ENCODE measurements around the gene WSB2.

The WSB2 gene

DNA sequence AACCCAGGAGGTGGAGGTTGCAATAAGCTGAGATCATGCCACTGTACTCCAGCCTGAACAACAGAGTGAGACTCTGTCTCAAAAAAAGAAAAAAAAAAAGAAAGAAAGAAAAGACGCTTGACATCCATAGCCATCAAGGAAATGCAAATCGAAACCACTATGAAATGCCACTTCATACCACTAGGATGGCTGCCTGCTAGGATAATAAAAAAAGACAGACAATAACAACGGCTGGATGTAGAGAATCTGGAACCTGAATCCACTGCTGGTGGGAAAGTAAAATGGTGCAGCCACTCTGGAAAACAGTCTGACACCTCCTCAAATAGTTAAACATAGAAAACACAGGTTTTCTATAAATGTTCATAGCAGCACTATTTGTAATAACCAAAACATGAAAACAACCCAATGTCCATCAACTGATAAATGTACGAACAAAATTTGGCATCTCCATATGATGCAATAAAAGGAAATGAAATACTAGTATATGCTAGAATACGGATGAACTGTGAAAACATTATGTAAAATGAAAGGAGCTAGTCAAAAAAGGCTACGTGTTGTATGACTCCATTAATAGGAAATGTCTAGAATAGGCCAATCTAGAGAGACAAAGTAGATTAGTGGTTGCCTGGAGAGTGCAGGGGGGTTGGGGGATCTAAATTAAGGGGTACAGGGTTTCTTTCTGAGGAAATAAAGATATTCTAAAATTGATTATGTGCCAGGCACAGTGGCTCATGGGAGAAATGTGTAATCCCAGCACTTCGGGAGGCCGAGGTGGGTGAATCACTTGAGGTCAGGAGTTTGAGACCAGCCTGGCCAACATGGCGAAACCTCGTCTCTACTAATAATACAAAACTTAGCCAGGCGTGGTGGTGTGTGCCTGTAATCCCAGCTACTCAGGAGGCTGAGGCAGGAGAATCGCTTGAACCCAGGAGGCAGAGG lies 9.7 kb downstream of the WSB2 start:
- TF ChIP-seq ZNF565 (CRISPR knock-in tag; conservative IDR thresholded peaks at IDR 0.05; ENCODE audit: low read depth), result no peak
- no peak for TF ChIP-seq ZFP30 (CRISPR knock-in tag; IDR thresholded peaks at IDR 0.05)
- TF ChIP-seq, protein P1, sequence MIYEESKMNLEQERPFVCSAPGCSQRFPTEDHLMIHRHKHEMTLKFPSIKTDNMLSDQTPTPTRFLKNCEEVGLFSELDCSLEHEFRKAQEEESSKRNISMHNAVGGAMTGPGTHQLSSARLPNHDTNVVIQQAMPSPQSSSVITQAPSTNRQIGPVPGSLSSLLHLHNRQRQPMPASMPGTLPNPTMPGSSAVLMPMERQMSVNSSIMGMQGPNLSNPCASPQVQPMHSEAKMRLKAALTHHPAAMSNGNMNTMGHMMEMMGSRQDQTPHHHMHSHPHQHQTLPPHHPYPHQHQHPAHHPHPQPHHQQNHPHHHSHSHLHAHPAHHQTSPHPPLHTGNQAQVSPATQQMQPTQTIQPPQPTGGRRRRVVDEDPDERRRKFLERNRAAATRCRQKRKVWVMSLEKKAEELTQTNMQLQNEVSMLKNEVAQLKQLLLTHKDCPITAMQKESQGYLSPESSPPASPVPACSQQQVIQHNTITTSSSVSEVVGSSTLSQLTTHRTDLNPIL (CRISPR knock-in tag; IDR thresholded peaks at IDR 0.05; ENCODE audit: low read depth), result no peak
- ATAC-seq, result no peak

DNA sequence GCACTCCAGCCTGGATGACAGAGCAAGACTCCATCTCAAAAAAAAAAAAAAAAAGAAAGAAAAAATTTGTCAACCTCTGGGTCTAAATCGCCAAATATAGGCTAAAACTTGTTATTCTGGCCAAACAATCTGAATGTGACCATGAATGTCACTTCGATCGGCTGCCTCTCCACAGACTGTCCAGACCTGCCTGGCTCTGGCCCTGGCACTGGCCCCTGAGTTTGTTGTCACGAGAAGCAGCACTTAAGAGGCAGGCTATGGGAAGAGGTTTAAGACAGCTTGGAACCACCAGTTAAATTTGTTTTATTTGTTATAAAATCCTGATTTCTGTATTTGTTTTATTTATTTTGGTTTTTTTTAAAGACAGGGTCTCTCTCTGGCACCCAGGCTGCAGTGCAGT lies 14.5 kb downstream of the WSB2 start:
- no peak for ATAC-seq
- TF ChIP-seq RARB (CRISPR knock-in tag; IDR thresholded peaks at IDR 0.05) (no peak), ZFP30 (CRISPR knock-in tag; IDR thresholded peaks at IDR 0.05) (no peak), ZNF565 (CRISPR knock-in tag; conservative IDR thresholded peaks at IDR 0.05; ENCODE audit: low read depth) (no peak)

DNA sequence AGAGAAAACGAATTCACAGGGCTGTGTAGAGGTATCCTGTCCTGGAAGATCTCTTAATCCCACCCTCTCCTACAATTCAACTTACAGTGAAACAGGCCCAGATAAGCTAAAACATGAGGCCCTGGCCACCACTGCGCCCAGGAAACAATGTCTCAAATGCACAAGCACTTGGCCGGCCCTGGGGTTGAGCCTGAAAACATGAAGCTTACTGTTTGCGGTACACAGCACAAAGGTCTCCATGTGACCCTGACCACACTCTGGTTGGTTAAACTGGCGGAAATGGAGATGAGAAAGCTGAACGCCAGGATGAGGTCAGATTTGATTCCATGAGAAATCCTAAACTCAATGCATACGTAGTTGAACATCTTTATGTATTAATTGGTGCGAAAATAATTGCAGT lies 16.4 kb downstream of the WSB2 start:
- ATAC-seq, result no peak

DNA sequence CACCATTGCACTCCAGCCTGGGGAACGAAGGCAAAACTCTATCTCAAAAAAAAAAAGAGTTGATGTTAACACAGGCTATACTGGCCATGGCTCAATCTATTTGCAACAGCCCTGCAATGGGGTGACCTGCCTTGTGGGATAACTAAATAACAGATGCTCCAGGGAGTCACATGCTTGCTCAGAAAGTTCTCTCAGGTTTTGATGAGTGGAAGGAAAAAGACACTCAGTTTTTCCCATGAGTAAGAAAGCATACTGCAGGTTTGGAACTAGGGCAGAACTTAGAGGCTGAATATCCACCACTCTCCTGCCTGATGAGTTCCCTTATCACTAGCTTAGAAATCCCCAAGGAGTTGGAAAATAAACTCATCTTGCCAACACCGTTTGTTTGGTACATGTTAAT lies 16.9 kb downstream of the WSB2 start:
- ATAC-seq, result no peak
- TF ChIP-seq, protein P2, sequence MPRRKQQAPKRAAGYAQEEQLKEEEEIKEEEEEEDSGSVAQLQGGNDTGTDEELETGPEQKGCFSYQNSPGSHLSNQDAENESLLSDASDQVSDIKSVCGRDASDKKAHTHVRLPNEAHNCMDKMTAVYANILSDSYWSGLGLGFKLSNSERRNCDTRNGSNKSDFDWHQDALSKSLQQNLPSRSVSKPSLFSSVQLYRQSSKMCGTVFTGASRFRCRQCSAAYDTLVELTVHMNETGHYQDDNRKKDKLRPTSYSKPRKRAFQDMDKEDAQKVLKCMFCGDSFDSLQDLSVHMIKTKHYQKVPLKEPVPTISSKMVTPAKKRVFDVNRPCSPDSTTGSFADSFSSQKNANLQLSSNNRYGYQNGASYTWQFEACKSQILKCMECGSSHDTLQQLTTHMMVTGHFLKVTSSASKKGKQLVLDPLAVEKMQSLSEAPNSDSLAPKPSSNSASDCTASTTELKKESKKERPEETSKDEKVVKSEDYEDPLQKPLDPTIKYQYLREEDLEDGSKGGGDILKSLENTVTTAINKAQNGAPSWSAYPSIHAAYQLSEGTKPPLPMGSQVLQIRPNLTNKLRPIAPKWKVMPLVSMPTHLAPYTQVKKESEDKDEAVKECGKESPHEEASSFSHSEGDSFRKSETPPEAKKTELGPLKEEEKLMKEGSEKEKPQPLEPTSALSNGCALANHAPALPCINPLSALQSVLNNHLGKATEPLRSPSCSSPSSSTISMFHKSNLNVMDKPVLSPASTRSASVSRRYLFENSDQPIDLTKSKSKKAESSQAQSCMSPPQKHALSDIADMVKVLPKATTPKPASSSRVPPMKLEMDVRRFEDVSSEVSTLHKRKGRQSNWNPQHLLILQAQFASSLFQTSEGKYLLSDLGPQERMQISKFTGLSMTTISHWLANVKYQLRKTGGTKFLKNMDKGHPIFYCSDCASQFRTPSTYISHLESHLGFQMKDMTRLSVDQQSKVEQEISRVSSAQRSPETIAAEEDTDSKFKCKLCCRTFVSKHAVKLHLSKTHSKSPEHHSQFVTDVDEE (CRISPR knock-in tag; IDR thresholded peaks at IDR 0.05), result no peak
- TF ChIP-seq ZNF70 (CRISPR knock-in tag; IDR thresholded peaks at IDR 0.05) (no peak), ZNF8 (CRISPR knock-in tag; IDR thresholded peaks at IDR 0.05) (no peak), ESRRG (CRISPR knock-in tag; IDR thresholded peaks at IDR 0.05) (no peak), ZNF565 (CRISPR knock-in tag; conservative IDR thresholded peaks at IDR 0.05; ENCODE audit: low read depth) (no peak), BACH2 (CRISPR knock-in tag; IDR thresholded peaks at IDR 0.05; ENCODE audit: borderline replicate concordance) (no peak), ARNTL (CRISPR knock-in tag; IDR thresholded peaks at IDR 0.05; ENCODE audit: borderline replicate concordance, low read depth) (no peak), GLIS3 (CRISPR knock-in tag; IDR thresholded peaks at IDR 0.05) (no peak)
- TF ChIP-seq, protein P3, sequence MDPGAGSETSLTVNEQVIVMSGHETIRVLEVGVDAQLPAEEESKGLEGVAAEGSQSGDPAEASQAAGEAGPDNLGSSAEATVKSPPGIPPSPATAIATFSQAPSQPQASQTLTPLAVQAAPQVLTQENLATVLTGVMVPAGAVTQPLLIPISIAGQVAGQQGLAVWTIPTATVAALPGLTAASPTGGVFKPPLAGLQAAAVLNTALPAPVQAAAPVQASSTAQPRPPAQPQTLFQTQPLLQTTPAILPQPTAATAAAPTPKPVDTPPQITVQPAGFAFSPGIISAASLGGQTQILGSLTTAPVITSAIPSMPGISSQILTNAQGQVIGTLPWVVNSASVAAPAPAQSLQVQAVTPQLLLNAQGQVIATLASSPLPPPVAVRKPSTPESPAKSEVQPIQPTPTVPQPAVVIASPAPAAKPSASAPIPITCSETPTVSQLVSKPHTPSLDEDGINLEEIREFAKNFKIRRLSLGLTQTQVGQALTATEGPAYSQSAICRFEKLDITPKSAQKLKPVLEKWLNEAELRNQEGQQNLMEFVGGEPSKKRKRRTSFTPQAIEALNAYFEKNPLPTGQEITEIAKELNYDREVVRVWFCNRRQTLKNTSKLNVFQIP (CRISPR knock-in tag; IDR thresholded peaks at IDR 0.05; ENCODE audit: borderline replicate concordance, low read depth), result no peak
- TF ChIP-seq, protein P1 (CRISPR knock-in tag; IDR thresholded peaks at IDR 0.05; ENCODE audit: low read depth), result no peak
- TF ChIP-seq, protein P4, sequence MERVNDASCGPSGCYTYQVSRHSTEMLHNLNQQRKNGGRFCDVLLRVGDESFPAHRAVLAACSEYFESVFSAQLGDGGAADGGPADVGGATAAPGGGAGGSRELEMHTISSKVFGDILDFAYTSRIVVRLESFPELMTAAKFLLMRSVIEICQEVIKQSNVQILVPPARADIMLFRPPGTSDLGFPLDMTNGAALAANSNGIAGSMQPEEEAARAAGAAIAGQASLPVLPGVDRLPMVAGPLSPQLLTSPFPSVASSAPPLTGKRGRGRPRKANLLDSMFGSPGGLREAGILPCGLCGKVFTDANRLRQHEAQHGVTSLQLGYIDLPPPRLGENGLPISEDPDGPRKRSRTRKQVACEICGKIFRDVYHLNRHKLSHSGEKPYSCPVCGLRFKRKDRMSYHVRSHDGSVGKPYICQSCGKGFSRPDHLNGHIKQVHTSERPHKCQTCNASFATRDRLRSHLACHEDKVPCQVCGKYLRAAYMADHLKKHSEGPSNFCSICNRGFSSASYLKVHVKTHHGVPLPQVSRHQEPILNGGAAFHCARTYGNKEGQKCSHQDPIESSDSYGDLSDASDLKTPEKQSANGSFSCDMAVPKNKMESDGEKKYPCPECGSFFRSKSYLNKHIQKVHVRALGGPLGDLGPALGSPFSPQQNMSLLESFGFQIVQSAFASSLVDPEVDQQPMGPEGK (CRISPR knock-in tag; IDR thresholded peaks at IDR 0.05; ENCODE audit: borderline replicate concordance), result no peak

More for the DNA sequence above, 16.4 kb downstream of the WSB2 start:
- TF ChIP-seq RARB (CRISPR knock-in tag; IDR thresholded peaks at IDR 0.05) (no peak), ZNF8 (CRISPR knock-in tag; IDR thresholded peaks at IDR 0.05) (no peak), PPARA (CRISPR knock-in tag; IDR thresholded peaks at IDR 0.05; ENCODE audit: borderline replicate concordance) (no peak), ZFP3 (CRISPR knock-in tag; IDR thresholded peaks at IDR 0.05) (no peak), ISL1 (CRISPR knock-in tag; IDR thresholded peaks at IDR 0.05) (no peak), ZC3H10 (CRISPR knock-in tag; IDR thresholded peaks at IDR 0.05) (no peak), SNAI2 (CRISPR knock-in tag; IDR thresholded peaks at IDR 0.05) (no peak), TOX (CRISPR knock-in tag; IDR thresholded peaks at IDR 0.05; ENCODE audit: borderline replicate concordance) (no peak)
- TF ChIP-seq, protein P5, sequence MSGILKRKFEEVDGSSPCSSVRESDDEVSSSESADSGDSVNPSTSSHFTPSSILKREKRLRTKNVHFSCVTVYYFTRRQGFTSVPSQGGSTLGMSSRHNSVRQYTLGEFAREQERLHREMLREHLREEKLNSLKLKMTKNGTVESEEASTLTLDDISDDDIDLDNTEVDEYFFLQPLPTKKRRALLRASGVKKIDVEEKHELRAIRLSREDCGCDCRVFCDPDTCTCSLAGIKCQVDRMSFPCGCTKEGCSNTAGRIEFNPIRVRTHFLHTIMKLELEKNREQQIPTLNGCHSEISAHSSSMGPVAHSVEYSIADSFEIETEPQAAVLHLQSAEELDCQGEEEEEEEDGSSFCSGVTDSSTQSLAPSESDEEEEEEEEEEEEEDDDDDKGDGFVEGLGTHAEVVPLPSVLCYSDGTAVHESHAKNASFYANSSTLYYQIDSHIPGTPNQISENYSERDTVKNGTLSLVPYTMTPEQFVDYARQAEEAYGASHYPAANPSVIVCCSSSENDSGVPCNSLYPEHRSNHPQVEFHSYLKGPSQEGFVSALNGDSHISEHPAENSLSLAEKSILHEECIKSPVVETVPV (CRISPR knock-in tag; IDR thresholded peaks at IDR 0.05), result no peak
